Epithelial cell of esophagus (primary cell): Measurements from ENCODE around the gene MAGI2.
A peak's percentile ranks its signal among the peaks of the same experiment; 100 is the strongest.

ENCODE experiments used
- DNase-seq: peaks from one replicate; pipeline ENCODE4 v3.0.0; 2010; ENCODE audit warnings: low read depth
- H3K4me3 ChIP-seq: 2 replicates; pipeline ENCODE4 v1.5.1; 2011; ENCODE audit warnings: mild to moderate bottlenecking, low read length, control low read depth
- CTCF ChIP-seq: IDR thresholded peaks from 2 replicates; pipeline ENCODE4 v1.5.1; 2011; ENCODE audit warnings: low read depth, mild to moderate bottlenecking, low read length, control low read depth, inconsistent platforms; ENCODE audit not compliant: insufficient read depth; ENCODE audit errors: missing control alignments

Gene MAGI2

GRCh38 chr7:78792006-78792405 lies 661.5 kb downstream of the MAGI2 start:
- DNase-seq: no peak
- TF ChIP-seq CTCF: no peak
- H3K4me3 ChIP-seq: no peak overlapping the region

GRCh38 chr7:78788464-78788863 lies 665.0 kb downstream of the MAGI2 start:
- no peak for TF ChIP-seq CTCF
- peak; percentile 28 for DNase-seq
- H3K4me3 ChIP-seq: no peak overlapping the region

- DNase-seq: peak; percentile 79
- H3K4me3 ChIP-seq: no peak overlapping the region
- TF ChIP-seq CTCF: no peak
Measured at GRCh38 chr7:78787854-78788253, 665.6 kb downstream of the MAGI2 start.

GRCh38 chr7:78786055-78786454 lies 667.4 kb downstream of the MAGI2 start:
- no peak for DNase-seq
- no peak overlapping the region for H3K4me3 ChIP-seq
- no peak for TF ChIP-seq CTCF

GRCh38 chr7:78783179-78783962 lies 670.1 kb downstream of the MAGI2 start:
- H3K4me3 ChIP-seq: no peak overlapping the region
- TF ChIP-seq CTCF: no peak
- no peak for DNase-seq

- no peak for DNase-seq
- H3K4me3 ChIP-seq: no peak overlapping the region
- TF ChIP-seq CTCF: no peak
Measured at GRCh38 chr7:78780560-78780959, 672.9 kb downstream of the MAGI2 start.

- TF ChIP-seq CTCF: no peak
- no peak for DNase-seq
- no peak overlapping the region for H3K4me3 ChIP-seq
Measured at GRCh38 chr7:78779788-78780187, 673.7 kb downstream of the MAGI2 start.
